Left lobe of liver (tissue), 2 donors: ENCODE data around the gene MRPL4. TPM values are rescaled to one million over a fixed set of nuclear protein-coding genes. Genes with fewer than 3 reads are reported as not detected.
"Not testable (repeated sequence)": the region's sequence is repeated elsewhere in the genome, so short reads cannot be mapped to it uniquely, and the experiment has no call there.

Source experiments
- ATAC-seq: fragments of 200-7000 bp; cut with Tn5 transposase; one replicate; pipeline ENCODE4 v1.9.1; 2020; ENCODE audit warnings: mild to moderate bottlenecking, moderate library complexity
- DNase-seq: peaks from one replicate; pipeline ENCODE4 v3.0.0-alpha.2; 2020; ENCODE audit warnings: low spot score
- total RNA-seq: library from RNA; stranded (reverse); gene quantifications from one replicate; pipeline ENCODE4 v1.2.1, GENCODE V29; 2021
- donor health status: DM: no; HTN: no; CAD: no; lungs with moderate emphysema.
- donor health status: DM: no; HTN: yes; CAD: no.

MRPL4 gene
- total RNA-seq, 1 donor from 2014 or later: 43.3 TPM

GRCh38 chr19:10230173-10230860 lies 21.7 kb upstream of the MRPL4 start:
- ATAC-seq: no peak
- DNase-seq: peak; percentile 56

- DNase-seq (peak; percentile 70), ATAC-seq (peak; percentile 90)
Observed at GRCh38 chr19:10230861-10231611, 21.0 kb upstream of the MRPL4 start, which contains the start of gene S1PR2. S1PR2 (minus strand) TSS chr19:10231331; CDS start chr19:10224905, 6,426 bp downstream.

- DNase-seq: no peak
- ATAC-seq: no peak
Observed at GRCh38 chr19:10231612-10232228, 20.3 kb upstream of the MRPL4 start.

GRCh38 chr19:10233946-10234345 lies 18.1 kb upstream of the MRPL4 start:
- no peak for DNase-seq
- no peak for ATAC-seq

GRCh38 chr19:10235003-10235402 lies 17.0 kb upstream of the MRPL4 start:
- no peak for ATAC-seq
- no peak for DNase-seq

GRCh38 chr19:10235409-10235808 lies 16.6 kb upstream of the MRPL4 start:
- ATAC-seq, DNase-seq: not testable (repeated sequence)

GRCh38 chr19:10237702-10238101 lies 14.3 kb upstream of the MRPL4 start:
- DNase-seq (no peak), ATAC-seq (peak; percentile 36)

- DNase-seq (no peak), ATAC-seq (peak; percentile 71)
Observed at GRCh38 chr19:10238172-10238783, 13.7 kb upstream of the MRPL4 start.

GRCh38 chr19:10241826-10242449 lies 10.1 kb upstream of the MRPL4 start:
- not testable (repeated sequence) for DNase-seq, ATAC-seq

- DNase-seq (no peak), ATAC-seq (no peak)
Observed at GRCh38 chr19:10243606-10244005, 8.4 kb upstream of the MRPL4 start.

GRCh38 chr19:10245189-10245939 lies 6.7 kb upstream of the MRPL4 start:
- no peak for DNase-seq
- no peak for ATAC-seq

GRCh38 chr19:10246511-10246910 lies 5.5 kb upstream of the MRPL4 start:
- ATAC-seq (no peak), DNase-seq (no peak)

- no peak for DNase-seq
Observed at GRCh38 chr19:10252707-10253106, 693 bp downstream of the MRPL4 start.

GRCh38 chr19:10254244-10254643 lies 2.2 kb downstream of the MRPL4 start:
- no peak for DNase-seq

More at GRCh38 chr19:10252707-10253106, 693 bp downstream of the MRPL4 start:
- ATAC-seq: no peak

GRCh38 chr19:10255358-10255757 lies 3.3 kb downstream of the MRPL4 start:
- DNase-seq (no peak), ATAC-seq (no peak)

More at GRCh38 chr19:10254244-10254643, 2.2 kb downstream of the MRPL4 start:
- ATAC-seq: no peak

GRCh38 chr19:10256551-10256950 lies 4.5 kb downstream of the MRPL4 start:
- ATAC-seq (no peak), DNase-seq (no peak)

GRCh38 chr19:10256970-10257615 lies 5.1 kb downstream of the MRPL4 start:
- DNase-seq: no peak
- no peak for ATAC-seq

GRCh38 chr19:10258080-10258710 lies 6.2 kb downstream of the MRPL4 start:
- ATAC-seq (no peak), DNase-seq (no peak)
